SU-DHL-6 (cell line): ENCODE results near the gene ANXA7.
"Not testable (repeated sequence)": the region's sequence is repeated elsewhere in the genome, so short reads cannot be mapped to it uniquely, and the experiment has no call there.

Experiments used
- H2AFZ ChIP-seq: fragments of 200-600 bp; sonication (generic); 2 replicates; pipeline ENCODE4 v1.6.1; 2014; ENCODE audit warnings: low read depth, mild to moderate bottlenecking, moderate library complexity, mixed read lengths, antibody characterized with exemption, low read length; ENCODE audit not compliant: severe bottlenecking
- H3F3A ChIP-seq: fragments of 200-600 bp; shearing (Covaris generic); 2 replicates; pipeline ENCODE4 v1.6.0; 2016; ENCODE audit warnings: antibody characterized with exemption, mild to moderate bottlenecking; ENCODE audit not compliant: insufficient read depth
- H3K27ac ChIP-seq: fragments of 200-600 bp; sonication (generic); 2 replicates; pipeline ENCODE4 v1.5.1; 2016; ENCODE audit warnings: low read depth, mild to moderate bottlenecking, low read length, moderate library complexity, mixed read lengths
- H3K27me3 ChIP-seq: fragments of 200-600 bp; sonication (generic), shearing (Covaris generic); 2 replicates; pipeline ENCODE4 v1.6.0; 2014; ENCODE audit warnings: mild to moderate bottlenecking, low read length
- H3K36me3 ChIP-seq: fragments of 200-600 bp; sonication (generic); 2 replicates; pipeline ENCODE4 v1.6.1; 2014; ENCODE audit warnings: mild to moderate bottlenecking, low read length, mixed read lengths
- H3K4me2 ChIP-seq: fragments of 300-600, 200-600 bp; shearing (Covaris generic), sonication (generic); 2 replicates; pipeline ENCODE4 v1.6.0; 2014; ENCODE audit warnings: low read length, low read depth, mild to moderate bottlenecking; ENCODE audit not compliant: poor library complexity, severe bottlenecking
- H3K4me3 ChIP-seq: fragments of 200-600 bp; sonication (generic); 2 replicates; pipeline ENCODE4 v1.5.1; 2014; ENCODE audit warnings: antibody characterized with exemption, low read length, mild to moderate bottlenecking, mixed read lengths; ENCODE audit not compliant: insufficient read depth, poor library complexity, severe bottlenecking
- H3K79me2 ChIP-seq: fragments of 200-600 bp; sonication (generic); 2 replicates; pipeline ENCODE4 v1.6.1; 2014; ENCODE audit warnings: mild to moderate bottlenecking, low read length, moderate library complexity; ENCODE audit not compliant: insufficient read depth
- H3K9ac ChIP-seq: fragments of 200-600 bp; sonication (generic); 2 replicates; pipeline ENCODE4 v1.7.0; 2014; ENCODE audit warnings: mild to moderate bottlenecking, low read length
- H3K9me2 ChIP-seq: fragments of 200-600 bp; sonication (generic); replicated peaks from 2 replicates; pipeline ENCODE4 v1.6.1; 2014; ENCODE audit warnings: low read length; ENCODE audit not compliant: insufficient read depth
- H3K9me3 ChIP-seq: fragments of 200-600 bp; sonication (generic); 2 replicates; pipeline ENCODE4 v1.6.1; 2014; ENCODE audit warnings: low read length, mixed read lengths; ENCODE audit not compliant: insufficient read depth
- H4K20me1 ChIP-seq: fragments of 200-600 bp; sonication (generic); 2 replicates; pipeline ENCODE4 v1.6.1; 2014; ENCODE audit warnings: low read depth, mild to moderate bottlenecking, antibody characterized with exemption, low read length, moderate library complexity, mixed read lengths
- CTCF ChIP-seq: fragments of 200-600 bp; sonication (generic); IDR thresholded peaks from one replicate; pipeline ENCODE4 v1.5.1; 2017; ENCODE audit warnings: antibody characterized with exemption, mild to moderate bottlenecking, low read length, moderate library complexity; ENCODE audit not compliant: insufficient read depth, poor library complexity, severe bottlenecking
- EZH2phosphoT487 ChIP-seq: fragments of 200-600 bp; sonication (generic), shearing (Covaris generic); conservative IDR thresholded peaks from 2 replicates; pipeline ENCODE4 v1.6.1; 2018; ENCODE audit warnings: mild to moderate bottlenecking, antibody characterized with exemption, low read length, moderate library complexity, mixed read lengths

Gene ANXA7

DNA sequence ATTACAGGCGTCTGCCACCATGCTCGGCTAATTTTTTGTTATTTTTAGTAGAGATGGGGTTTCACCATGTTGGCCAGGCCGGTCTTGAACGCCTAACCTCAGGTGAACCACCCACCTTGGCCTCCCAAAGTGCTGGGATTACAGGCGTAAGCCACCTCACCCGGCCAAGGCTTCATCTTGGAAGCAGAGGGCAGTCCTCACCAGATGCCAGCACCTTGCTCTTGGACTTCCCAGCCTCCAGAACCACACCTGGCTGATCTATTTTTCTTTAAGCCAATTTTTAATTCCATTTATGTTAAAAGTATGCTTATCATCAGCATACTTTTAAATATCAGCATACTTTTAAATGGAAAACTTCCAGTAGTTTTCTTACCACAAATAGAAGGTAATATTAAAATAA, 12.2 kb downstream of the ANXA7 start:
- Histone ChIP-seq H3K9ac (no peak overlapping the region), H4K20me1 (no peaks in the 10 kb centered on the region), H3K9me3 (no peaks in the 10 kb centered on the region), H3K27me3 (no peaks in the 10 kb centered on the region), H2AFZ (no peak overlapping the region), H3K27ac (no peak overlapping the region), H3K4me3 (no peak overlapping the region), H3K36me3 (peaks cover 5% of the 10 kb centered on the region; the same call in 1 of the 2 replicates), H3K4me2 (no peak overlapping the region), H3K9me2 (no peaks in the 10 kb centered on the region), H3F3A (0 out of 2 replicates have a peak, but pooled peaks cover 3% of the 10 kb centered on the region), H3K79me2 (peaks cover 56% of the 10 kb centered on the region)
- TF ChIP-seq EZH2phosphoT487, result no peak
- no peak for TF ChIP-seq CTCF

- Histone ChIP-seq H3K27me3 (no peaks in the 10 kb centered on the region), H2AFZ (no peak overlapping the region), H3K27ac (no peak overlapping the region), H3K4me3 (no peak overlapping the region), H3K79me2 (peaks cover 36% of the 10 kb centered on the region), H3F3A (0 out of 2 replicates have a peak, but pooled peaks cover 3% of the 10 kb centered on the region), H3K9me3 (no peaks in the 10 kb centered on the region), H3K9me2 (no peaks in the 10 kb centered on the region), H4K20me1 (no peaks in the 10 kb centered on the region), H3K9ac (no peak overlapping the region), H3K4me2 (no peak overlapping the region), H3K36me3 (peaks cover 18% of the 10 kb centered on the region; the same call in 1 of the 2 replicates)
- TF ChIP-seq CTCF (no peak), EZH2phosphoT487 (no peak)
These were observed 14.8 kb downstream of the ANXA7 start for GRCh38 chr10:73399063-73399462.

GRCh38 chr10:73398024-73398423, 15.8 kb downstream of the ANXA7 start:
- Histone ChIP-seq H3K36me3 (peaks cover 18% of the 10 kb centered on the region; the same call in 1 of the 2 replicates), H2AFZ (no peak overlapping the region), H4K20me1 (no peaks in the 10 kb centered on the region), H3K27ac (no peak overlapping the region), H3F3A (0 out of 2 replicates have a peak, but pooled peaks cover 3% of the 10 kb centered on the region), H3K4me2 (no peak overlapping the region), H3K79me2 (peaks cover 25% of the 10 kb centered on the region), H3K27me3 (no peaks in the 10 kb centered on the region), H3K9me2 (no peaks in the 10 kb centered on the region), H3K4me3 (no peak overlapping the region), H3K9ac (no peak overlapping the region), H3K9me3 (no peaks in the 10 kb centered on the region)
- no peak for TF ChIP-seq EZH2phosphoT487
- no peak for TF ChIP-seq CTCF

DNA sequence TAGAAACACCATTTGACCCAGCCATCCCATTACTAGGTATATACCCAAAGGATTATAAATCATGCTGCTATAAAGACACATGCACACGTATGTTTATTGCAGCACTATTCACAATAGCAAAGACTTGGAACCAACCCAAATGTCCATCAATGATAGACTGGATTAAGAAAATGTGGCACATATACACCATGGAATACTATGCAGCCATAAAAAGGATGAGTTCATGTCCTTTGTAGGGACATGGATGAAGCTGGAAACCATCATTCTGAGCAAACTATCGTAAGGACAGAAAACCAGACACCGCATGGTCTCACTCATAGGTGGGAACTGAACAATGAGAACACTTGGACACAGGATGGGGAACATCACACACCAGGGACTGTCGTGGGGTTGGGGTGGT, 19.5 kb downstream of the ANXA7 start:
- H3K4me3 ChIP-seq, H4K20me1 ChIP-seq, H3F3A ChIP-seq, H3K9ac ChIP-seq, H3K27me3 ChIP-seq, H3K9me2 ChIP-seq, H2AFZ ChIP-seq, H3K27ac ChIP-seq, H3K79me2 ChIP-seq, H3K9me3 ChIP-seq, H3K4me2 ChIP-seq: not testable (repeated sequence)
- H3K36me3 ChIP-seq, result peaks cover 24% of the 10 kb centered on the region; the same call in 1 of the 2 replicates
